Endodermal cell (in vitro differentiated cells): Measurements from ENCODE around the gene LMCD1. TPM values are rescaled to one million over a fixed set of nuclear protein-coding genes. Genes with fewer than 3 reads are reported as not detected.

Source experiments
- DNase-seq: peaks from one replicate; pipeline ENCODE4 v3.0.0-alpha.2; 2017
- H3K27ac ChIP-seq: 2 replicates; pipeline ENCODE4 v1.5.1; 2013; ENCODE audit warnings: mild to moderate bottlenecking, low read depth, low read length, moderate library complexity
- H3K27me3 ChIP-seq: 2 replicates; pipeline ENCODE4 v1.6.1; 2013; ENCODE audit warnings: mild to moderate bottlenecking, low read length, moderate library complexity; ENCODE audit not compliant: insufficient read depth, control insufficient read depth, poor library complexity, severe bottlenecking
- H3K36me3 ChIP-seq: 2 replicates; pipeline ENCODE4 v1.7.0; 2013; ENCODE audit warnings: mild to moderate bottlenecking, low read length, moderate library complexity; ENCODE audit not compliant: control insufficient read depth, insufficient read depth
- H3K4me1 ChIP-seq: one replicate; pipeline ENCODE4 v1.7.0; 2013; ENCODE audit warnings: low read length; ENCODE audit not compliant: control insufficient read depth, insufficient read depth
- H3K4me3 ChIP-seq: 2 replicates; pipeline ENCODE4 v1.5.1; 2013; ENCODE audit warnings: mild to moderate bottlenecking, low read length, moderate library complexity
- H3K9ac ChIP-seq: 2 replicates; pipeline ENCODE4 v1.6.1; 2013; ENCODE audit warnings: mild to moderate bottlenecking, low read length, moderate library complexity; ENCODE audit not compliant: poor library complexity, severe bottlenecking; ENCODE audit errors: extremely low read depth
- H3K9me3 ChIP-seq: 2 replicates; pipeline ENCODE4 v1.6.1; 2013; ENCODE audit warnings: mild to moderate bottlenecking, low read length, moderate library complexity; ENCODE audit not compliant: control insufficient read depth
- H3K27ac Mint-ChIP-seq: 2 replicates; pipeline ENCODE4 v1.8.0; 2020; ENCODE audit warnings: mixed read lengths
- H3K27me3 Mint-ChIP-seq: 2 replicates; pipeline ENCODE4 v1.8.0; 2021; ENCODE audit warnings: mild to moderate bottlenecking, mixed read lengths; ENCODE audit not compliant: insufficient read depth
- H3K36me3 Mint-ChIP-seq: 2 replicates; pipeline ENCODE4 v1.8.0; 2020; ENCODE audit warnings: low read depth, mixed read lengths
- H3K4me1 Mint-ChIP-seq: 2 replicates; pipeline ENCODE4 v1.8.0; 2020; ENCODE audit warnings: mixed read lengths
- H3K4me3 Mint-ChIP-seq: 2 replicates; pipeline ENCODE4 v1.8.0; 2020; ENCODE audit warnings: mild to moderate bottlenecking, moderate library complexity, mixed read lengths
- H3K9me3 Mint-ChIP-seq: 2 replicates; pipeline ENCODE4 v1.8.0; 2020; ENCODE audit warnings: mild to moderate bottlenecking, mixed read lengths
- CTCF ChIP-seq: fragments of 200-600 bp; sonication (generic); conservative IDR thresholded peaks from 2 replicates; pipeline ENCODE4 v1.5.0; 2021; ENCODE audit warnings: antibody characterized with exemption, mild to moderate bottlenecking
- WGBS, 2 experiments: methylation state at CpG; one replicate each; pipeline versions ENCODE4 v1.1.5 to v1.1.7; 2013; ENCODE audit warnings: missing lambda C conversion rate in 2 of 2, mixed read lengths in 1 of 2; ENCODE audit not compliant: insufficient coverage in 1 of 2, insufficient read length in 1 of 2; 5-methylcytosine and 5-hydroxymethylcytosine counted together
- total RNA-seq, 2 donors: library from RNA; stranded (reverse); fragmentation: NEBNext Ultra II Directional in 1 of 2; extraction: Animal tissue kit (Norgen Biotek cat#: 25700) in 1 of 2; gene quantifications; 2 replicates in 1 of 2; 3 replicates in 1 of 2; pipeline ENCODE4 v1.2.1, GENCODE V29; 2021

LMCD1 gene
- total RNA-seq, 2 donors from 2014 or later: 20.7 to 35.7 TPM

DNA sequence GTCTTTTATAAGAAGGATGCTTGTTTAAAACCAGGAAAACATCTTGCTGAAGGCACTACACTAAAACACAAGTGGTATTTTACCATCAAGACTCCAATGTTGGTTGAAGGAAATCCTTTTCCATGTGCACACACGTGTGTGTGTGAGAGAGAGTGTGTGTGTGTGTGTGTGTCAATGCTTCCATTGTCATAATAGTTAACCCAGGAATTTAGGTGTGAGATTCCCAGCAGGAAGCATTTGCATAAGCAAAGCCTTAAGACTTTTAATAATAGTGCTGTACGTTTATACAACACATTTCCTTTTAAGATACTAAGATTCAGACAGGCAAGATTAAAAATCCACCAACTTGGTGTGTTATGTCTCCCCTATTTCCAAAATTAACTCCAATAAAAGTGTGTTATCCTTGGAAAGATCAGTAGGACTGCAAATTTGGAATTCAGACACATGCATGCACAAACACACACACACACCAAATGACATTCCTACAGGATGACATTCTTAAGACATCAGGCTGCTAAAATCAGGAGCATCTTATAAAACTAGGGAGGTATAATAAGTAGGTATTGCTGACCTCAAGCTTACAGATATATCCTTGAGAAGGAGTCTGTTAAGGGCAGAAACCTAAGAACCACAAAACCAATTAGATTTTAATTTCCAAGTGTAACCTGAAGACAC lies 18.3 kb downstream of the LMCD1 start:
- no peak overlapping the region for H3K4me3 Mint-ChIP-seq
- H3K27ac Mint-ChIP-seq: no peak overlapping the region
- H3K36me3 ChIP-seq: peaks cover 97% of the 10 kb centered on the region
- no peaks in the 10 kb centered on the region for H3K4me1 ChIP-seq
- peaks cover 5% of the 10 kb centered on the region for H3K9me3 ChIP-seq
- H3K4me3 ChIP-seq: no peak overlapping the region
- no peaks in the 10 kb centered on the region for H3K9me3 Mint-ChIP-seq
- peaks cover 13% of the 10 kb centered on the region for H3K4me1 Mint-ChIP-seq
- no peak overlapping the region for H3K27ac ChIP-seq
- no peaks in the 10 kb centered on the region for H3K27me3 ChIP-seq
- H3K9ac ChIP-seq: no peak overlapping the region
- DNase-seq: peak; percentile 19
- TF ChIP-seq CTCF: no peak
- WGBS, 2 experiments: 50 to 70% methylated on average over 1 to 2 of the region's 2 CpGs
- no peaks in the 10 kb centered on the region for H3K27me3 Mint-ChIP-seq
- peaks cover 46% of the 10 kb centered on the region for H3K36me3 Mint-ChIP-seq

- H3K4me3 ChIP-seq: no peak overlapping the region
- no peak overlapping the region for H3K27ac ChIP-seq
- Mint-ChIP-seq H3K27ac (no peak overlapping the region), H3K27me3 (no peaks in the 10 kb centered on the region), H3K4me1 (peaks cover 13% of the 10 kb centered on the region), H3K36me3 (peaks cover 38% of the 10 kb centered on the region), H3K9me3 (no peaks in the 10 kb centered on the region), H3K4me3 (no peak overlapping the region)
- 90 to 93% methylated on average over 9 of the region's 9 CpGs for WGBS, 2 experiments
- DNase-seq: no peak
- no peaks in the 10 kb centered on the region for H3K27me3 ChIP-seq
- no peak for TF ChIP-seq CTCF
- peaks cover 5% of the 10 kb centered on the region for H3K9me3 ChIP-seq
- H3K36me3 ChIP-seq: peaks cover 96% of the 10 kb centered on the region
- no peaks in the 10 kb centered on the region for H3K4me1 ChIP-seq
- no peak overlapping the region for H3K9ac ChIP-seq
Observed at GRCh38 chr3:8520816-8521403, 19.3 kb downstream of the LMCD1 start.

GRCh38 chr3:8523041-8523440 lies 21.4 kb downstream of the LMCD1 start:
- no peaks in the 10 kb centered on the region for H3K27me3 ChIP-seq
- WGBS, 2 experiments: 86 to 97% methylated on average over 1 of the region's 1 CpG
- Mint-ChIP-seq H3K9me3 (no peaks in the 10 kb centered on the region), H3K4me1 (peaks cover 13% of the 10 kb centered on the region), H3K27me3 (no peaks in the 10 kb centered on the region), H3K36me3 (peaks cover 30% of the 10 kb centered on the region), H3K27ac (no peak overlapping the region), H3K4me3 (no peak overlapping the region)
- TF ChIP-seq CTCF: no peak
- H3K36me3 ChIP-seq: peaks cover 96% of the 10 kb centered on the region
- H3K4me1 ChIP-seq: no peaks in the 10 kb centered on the region
- H3K4me3 ChIP-seq: no peak overlapping the region
- no peak for DNase-seq
- H3K9ac ChIP-seq: no peak overlapping the region
- H3K9me3 ChIP-seq: peaks cover 4% of the 10 kb centered on the region
- H3K27ac ChIP-seq: no peak overlapping the region
